Prostate gland (tissue), 2 donors: ENCODE measurements around the gene FKBP10. TPM values are rescaled to one million over a fixed set of nuclear protein-coding genes. Genes with fewer than 3 reads are reported as not detected.

Source experiments
- DNase-seq: peaks from one replicate; pipeline ENCODE4 v3.0.0-alpha.2; 2019; ENCODE audit warnings: low spot score
- H3K27ac ChIP-seq, 2 donors: fragments of 200-600 bp; sonication (generic); 2 replicates each; pipeline ENCODE4 v1.5.1; 2017 to 2019
- H3K27me3 ChIP-seq: fragments of 200-600 bp; sonication (generic); replicated peaks from 2 replicates; pipeline ENCODE4 v1.5.1; 2019; ENCODE audit not compliant: insufficient read depth
- H3K36me3 ChIP-seq, 2 donors: fragments of 200-600 bp; sonication (generic); 1 replicate in 1 of 2; 2 replicates in 1 of 2; pipeline versions ENCODE4 v1.5.1 to v1.8.1; 2017 to 2019
- H3K4me1 ChIP-seq: fragments of 200-600 bp; sonication (generic); replicated peaks from 2 replicates; pipeline ENCODE4 v1.5.1; 2019
- H3K4me3 ChIP-seq, 2 donors: fragments of 200-600 bp; sonication (generic); 2 replicates each; pipeline ENCODE4 v1.5.1; 2017 to 2019
- H3K9me3 ChIP-seq: fragments of 200-600 bp; sonication (generic); 2 replicates; pipeline ENCODE4 v1.5.1; 2017
- POLR2A ChIP-seq: fragments of 450-650 bp; IDR thresholded peaks from one replicate; pipeline ENCODE4 v1.6.1; 2016; ENCODE audit warnings: antibody characterized with exemption, mild to moderate bottlenecking
- POLR2AphosphoS5 ChIP-seq: sonication (generic); formaldehyde crosslinking; IDR thresholded peaks from one replicate; pipeline ENCODE4 v1.6.1; 2017; ENCODE audit warnings: antibody characterized with exemption
- WGBS: methylation state at CpG from one replicate; pipeline ENCODE4 v1.1.5; 2018; 5-methylcytosine and 5-hydroxymethylcytosine counted together
- intact Hi-C: fragments of 100-400 bp; cut with DNase I; formaldehyde crosslinking; loops from one replicate; pipeline ENCODE4 v1.14.2; 2022
- total RNA-seq, 2 donors: library from RNA; depleted of rRNA; stranded (reverse); fragments of >200 nt; gene quantifications; one replicate each; pipeline ENCODE4 v1.1.0, GENCODE V29; 2016
- TF ChIP-seq, protein P1 (sequence below), 4 experiments: fragments of 200-600 bp in 2 of 4; fragments of 450-650 bp in 2 of 4; sonication (generic) in 2 of 4; IDR thresholded peaks; 1 replicate in 3 of 4; 2 replicates in 1 of 4; pipeline ENCODE4 v1.5.1; 2016 to 2019; ENCODE audit warnings: antibody characterized with exemption in 4 of 4, mild to moderate bottlenecking in 2 of 4, moderate library complexity in 2 of 4

Gene FKBP10
- total RNA-seq, 2 donors from 2014 or later = 24.5 to 50.2 TPM

GRCh38 chr17:41785859-41786226 lies 27.0 kb upstream of the FKBP10 start:
- Histone ChIP-seq H3K36me3 (no peaks in the 10 kb centered on the region), H3K27me3 (no peaks in the 10 kb centered on the region), H3K9me3 (no peaks in the 10 kb centered on the region), H3K4me3 (peak overlapping the region; percentile 74 to 95), H3K27ac (peak overlapping the region; percentile 96 to 99), H3K4me1 (peaks cover 16% of the 10 kb centered on the region)
- 0% methylated on average over 22 of the region's 22 CpGs for WGBS
- peak; percentile 86 for DNase-seq
- TF ChIP-seq, protein P1, sequence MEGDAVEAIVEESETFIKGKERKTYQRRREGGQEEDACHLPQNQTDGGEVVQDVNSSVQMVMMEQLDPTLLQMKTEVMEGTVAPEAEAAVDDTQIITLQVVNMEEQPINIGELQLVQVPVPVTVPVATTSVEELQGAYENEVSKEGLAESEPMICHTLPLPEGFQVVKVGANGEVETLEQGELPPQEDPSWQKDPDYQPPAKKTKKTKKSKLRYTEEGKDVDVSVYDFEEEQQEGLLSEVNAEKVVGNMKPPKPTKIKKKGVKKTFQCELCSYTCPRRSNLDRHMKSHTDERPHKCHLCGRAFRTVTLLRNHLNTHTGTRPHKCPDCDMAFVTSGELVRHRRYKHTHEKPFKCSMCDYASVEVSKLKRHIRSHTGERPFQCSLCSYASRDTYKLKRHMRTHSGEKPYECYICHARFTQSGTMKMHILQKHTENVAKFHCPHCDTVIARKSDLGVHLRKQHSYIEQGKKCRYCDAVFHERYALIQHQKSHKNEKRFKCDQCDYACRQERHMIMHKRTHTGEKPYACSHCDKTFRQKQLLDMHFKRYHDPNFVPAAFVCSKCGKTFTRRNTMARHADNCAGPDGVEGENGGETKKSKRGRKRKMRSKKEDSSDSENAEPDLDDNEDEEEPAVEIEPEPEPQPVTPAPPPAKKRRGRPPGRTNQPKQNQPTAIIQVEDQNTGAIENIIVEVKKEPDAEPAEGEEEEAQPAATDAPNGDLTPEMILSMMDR (IDR thresholded peaks at IDR 0.05) = no peak
- peak; percentile 68 for TF ChIP-seq POLR2AphosphoS5
- TF ChIP-seq POLR2A = peak; percentile 73
- intact Hi-C loops = no loop called here

- Histone ChIP-seq H3K4me3 (peak within 1 kb of the TSS; percentile 74 to 95), H3K27ac (peak within 1 kb of the TSS; percentile 96 to 99), H3K9me3 (no peaks in the 10 kb centered on the region), H3K4me1 (peaks cover 15% of the 10 kb centered on the region), H3K36me3 (no peaks in the 10 kb centered on the region), H3K27me3 (no peaks in the 10 kb centered on the region)
- intact Hi-C loops = no loop called here
- peak; percentile 100 for DNase-seq
- WGBS = under 1% methylated on average over 77 of the region's 79 CpGs
- TF ChIP-seq POLR2AphosphoS5 = no peak
- TF ChIP-seq POLR2A = peak; percentile 99
- TF ChIP-seq, protein P1 (IDR thresholded peaks at IDR 0.05) = peak; percentile 63 to 89 (median 74)
These were observed 26.4 kb upstream of the FKBP10 start, which contains the start of gene JUP for GRCh38 chr17:41786227-41787020. JUP (minus strand) TSS chr17:41786711; CDS start chr17:41771854, 14,857 bp downstream.

DNA sequence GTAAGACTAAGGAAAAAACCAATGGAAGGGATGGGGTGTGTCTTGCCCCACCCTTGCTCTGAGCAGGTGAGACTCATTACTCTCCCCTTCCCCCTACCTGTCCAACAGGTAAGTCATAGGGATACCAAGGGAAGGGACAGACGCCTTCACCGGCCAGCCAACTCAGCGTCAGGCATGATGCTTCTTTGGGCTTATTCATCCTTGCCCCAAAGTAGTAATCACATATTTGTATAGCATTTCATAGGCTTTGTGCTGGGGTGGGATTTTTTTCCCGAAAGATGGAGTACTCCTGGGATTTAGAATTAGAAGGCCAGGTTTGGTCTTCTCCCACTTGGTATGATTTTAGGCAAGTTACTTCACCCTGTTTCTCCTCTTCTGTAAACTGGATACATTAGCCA lies 25.8 kb upstream of the FKBP10 start:
- intact Hi-C loops = no loop called here
- Histone ChIP-seq H3K36me3 (no peaks in the 10 kb centered on the region), H3K27ac (peak overlapping the region; percentile 85), H3K27me3 (no peaks in the 10 kb centered on the region), H3K4me3 (no peak overlapping the region), H3K4me1 (peaks cover 9% of the 10 kb centered on the region), H3K9me3 (no peaks in the 10 kb centered on the region)
- DNase-seq = no peak
- WGBS = 21% methylated on average over 4 of the region's 4 CpGs
- peak; percentile 99 for TF ChIP-seq POLR2AphosphoS5
- TF ChIP-seq, protein P1 (IDR thresholded peaks at IDR 0.05) = peak in 1 of 4 experiments; percentile 55
- peak; percentile 85 for TF ChIP-seq POLR2A

- Histone ChIP-seq H3K27me3 (no peaks in the 10 kb centered on the region), H3K4me1 (no peaks in the 10 kb centered on the region), H3K36me3 (no peaks in the 10 kb centered on the region), H3K4me3 (no peak overlapping the region), H3K9me3 (no peaks in the 10 kb centered on the region), H3K27ac (peak overlapping the region; percentile 54 to 57)
- WGBS = 26% methylated on average over 22 of the region's 22 CpGs
- peak; percentile 61 for DNase-seq
- intact Hi-C loops = no loop called here
- TF ChIP-seq POLR2A = peak; percentile 76
- TF ChIP-seq POLR2AphosphoS5 = peak; percentile 43
- TF ChIP-seq, protein P1 (IDR thresholded peaks at IDR 0.05) = no peak
These were observed 19.7 kb upstream of the FKBP10 start for GRCh38 chr17:41792845-41793783.
